ENCODE results near the gene CIB2.

The CIB2 gene

GRCh38 chr15:78061963-78062427 lies 69.2 kb downstream of the CIB2 start:
- no peak for TF ChIP-seq CTCF (conservative IDR thresholded peaks at IDR 0.05; ENCODE audit: low read depth, low read length)
- DNase-seq (ENCODE audit: low read depth), result peak; percentile 79
- peak overlapping the region; percentile 36 for H3K4me3 ChIP-seq (ENCODE audit: low read depth, low read length)

GRCh38 chr15:78060232-78060631 lies 71.0 kb downstream of the CIB2 start:
- TF ChIP-seq CTCF (conservative IDR thresholded peaks at IDR 0.05; ENCODE audit: low read depth, low read length), result no peak
- no peak for DNase-seq (ENCODE audit: low read depth)
- H3K4me3 ChIP-seq (ENCODE audit: low read depth, low read length), result no peak overlapping the region

GRCh38 chr15:78059110-78059839 lies 72.0 kb downstream of the CIB2 start:
- H3K4me3 ChIP-seq (ENCODE audit: low read depth, low read length), result no peak overlapping the region
- DNase-seq (ENCODE audit: low read depth), result peak; percentile 53
- no peak for TF ChIP-seq CTCF (conservative IDR thresholded peaks at IDR 0.05; ENCODE audit: low read depth, low read length)

GRCh38 chr15:78058401-78058935 lies 72.8 kb downstream of the CIB2 start:
- DNase-seq (ENCODE audit: low read depth), result no peak
- H3K4me3 ChIP-seq (ENCODE audit: low read depth, low read length), result no peak overlapping the region
- no peak for TF ChIP-seq CTCF (conservative IDR thresholded peaks at IDR 0.05; ENCODE audit: low read depth, low read length)

GRCh38 chr15:78057803-78058202 lies 73.4 kb downstream of the CIB2 start:
- no peak for TF ChIP-seq CTCF (conservative IDR thresholded peaks at IDR 0.05; ENCODE audit: low read depth, low read length)
- no peak overlapping the region for H3K4me3 ChIP-seq (ENCODE audit: low read depth, low read length)
- no peak for DNase-seq (ENCODE audit: low read depth)

GRCh38 chr15:78056714-78057269 lies 74.5 kb downstream of the CIB2 start:
- DNase-seq (ENCODE audit: low read depth), result peak; percentile 56
- no peak overlapping the region for H3K4me3 ChIP-seq (ENCODE audit: low read depth, low read length)
- no peak for TF ChIP-seq CTCF (conservative IDR thresholded peaks at IDR 0.05; ENCODE audit: low read depth, low read length)
